IMR-90 (cell line): ENCODE data around the gene P2RY2. TPM values are rescaled to one million over a fixed set of nuclear protein-coding genes. Genes with fewer than 3 reads are reported as not detected.

Experiments
- ATAC-seq: fragments of 200-7000 bp; cut with Tn5 transposase; 2 replicates; pipeline ENCODE4 v1.9.1; 2020; ENCODE audit warnings: low read depth, mild to moderate bottlenecking, moderate library complexity
- BruUV-seq: library from RNA; stranded (reverse); fragments of 400-500 nt; replicated peaks from 2 replicates; lab custom pipeline; 2021; lab: Mats Ljungman, UMichigan
- CTCF ChIA-PET: fragments of 300-600 bp; formaldehyde crosslinking; extraction: SDS; loops from one replicate; lab custom pipeline; 2021; ENCODE audit warnings: antibody characterized with exemption; lab: Yijun Ruan, JAX
- POLR2A ChIA-PET: fragments of 300-600 bp; sonication (Branson Sonifier 250); formaldehyde crosslinking; loops from one replicate; lab custom pipeline; 2022; ENCODE audit warnings: antibody characterized with exemption; ENCODE audit not compliant: unreplicated experiment; lab: Charles Lee
- DNase-seq: peaks from one replicate; pipeline ENCODE4 v3.0.0; 2013
- H2AFZ ChIP-seq: replicated peaks from 2 replicates; pipeline ENCODE3; 2013; ENCODE audit warnings: low read length, mild to moderate bottlenecking; ENCODE audit not compliant: poor library complexity
- H2AK5ac ChIP-seq: 2 replicates; pipeline ENCODE4 v1.6.1; 2013; ENCODE audit warnings: low read depth, low read length, inconsistent platforms
- H2AK9ac ChIP-seq: replicated peaks from 2 replicates; pipeline ENCODE3; 2013; ENCODE audit warnings: mild to moderate bottlenecking, low read depth, low read length, moderate library complexity; ENCODE audit not compliant: poor library complexity
- H2BK120ac ChIP-seq: 2 replicates; pipeline ENCODE4 v1.6.1; 2013; ENCODE audit warnings: low read depth, low read length, inconsistent platforms
- H2BK15ac ChIP-seq: 3 replicates; pipeline ENCODE4 v1.6.1; 2013; ENCODE audit warnings: low read depth, low read length, inconsistent platforms
- H2BK20ac ChIP-seq: 2 replicates; pipeline ENCODE4 v1.6.1; 2013; ENCODE audit warnings: low read depth, mild to moderate bottlenecking, inconsistent platforms, low read length, moderate library complexity
- H2BK5ac ChIP-seq: 2 replicates; pipeline ENCODE4 v1.6.1; 2013; ENCODE audit warnings: mild to moderate bottlenecking, low read depth, low read length, inconsistent platforms; ENCODE audit not compliant: poor library complexity, severe bottlenecking
- H3K14ac ChIP-seq: replicated peaks from 2 replicates; pipeline ENCODE4 v1.6.1; 2013; ENCODE audit warnings: low read depth, low read length, inconsistent platforms
- H3K18ac ChIP-seq: 2 replicates; pipeline ENCODE4 v1.6.1; 2013; ENCODE audit warnings: low read depth, low read length, control low read depth
- H3K23ac ChIP-seq: 2 replicates; pipeline ENCODE4 v1.6.1; 2013; ENCODE audit warnings: low read depth, low read length, inconsistent platforms
- H3K27ac ChIP-seq: 2 replicates; pipeline ENCODE4 v1.5.1; 2013; ENCODE audit warnings: mild to moderate bottlenecking, control low read depth, low read length; ENCODE audit not compliant: insufficient read depth
- H3K27me3 ChIP-seq: 2 replicates; pipeline ENCODE4 v1.6.1; 2013; ENCODE audit warnings: low read length; ENCODE audit not compliant: control insufficient read depth, insufficient read depth
- H3K36me3 ChIP-seq: 2 replicates; pipeline ENCODE4 v1.6.1; 2013; ENCODE audit warnings: low read length, mixed read lengths; ENCODE audit not compliant: control insufficient read depth, insufficient read depth
- H3K4ac ChIP-seq: 2 replicates; pipeline ENCODE4 v1.6.1; 2013; ENCODE audit warnings: low read depth, low read length, inconsistent platforms
- H3K4me1 ChIP-seq: 2 replicates; pipeline ENCODE4 v1.6.1; 2013; ENCODE audit warnings: low read length, mixed read lengths; ENCODE audit not compliant: control insufficient read depth, insufficient read depth
- H3K4me2 ChIP-seq: 2 replicates; pipeline ENCODE4 v1.6.1; 2013; ENCODE audit warnings: low read depth, mild to moderate bottlenecking, control low read depth, low read length, moderate library complexity
- H3K4me3 ChIP-seq: 2 replicates; pipeline ENCODE4 v1.5.1; 2013; ENCODE audit warnings: low read depth, mild to moderate bottlenecking, control low read depth, low read length, moderate library complexity; ENCODE audit not compliant: insufficient read depth
- H3K56ac ChIP-seq: 2 replicates; pipeline ENCODE4 v1.6.1; 2013; ENCODE audit warnings: low read length, inconsistent platforms; ENCODE audit not compliant: insufficient read depth; ENCODE audit errors: extremely low read depth
- H3K79me1 ChIP-seq, 2 experiments: 2 replicates each; pipeline ENCODE4 v1.6.1; 2013; ENCODE audit warnings: low read length in 2 of 2, inconsistent platforms in 1 of 2, low read depth in 1 of 2
- H3K9ac ChIP-seq: 2 replicates; pipeline ENCODE4 v1.6.1; 2013; ENCODE audit warnings: low read depth, low read length, control low read depth
- H3K9me1 ChIP-seq: 2 replicates; pipeline ENCODE4 v1.6.1; 2013; ENCODE audit warnings: low read length, inconsistent platforms; ENCODE audit not compliant: insufficient read depth
- H3K9me3 ChIP-seq: 2 replicates; pipeline ENCODE4 v1.6.1; 2013; ENCODE audit warnings: low read length; ENCODE audit not compliant: control insufficient read depth, insufficient read depth
- H4K20me1 ChIP-seq: 2 replicates; pipeline ENCODE4 v1.6.1; 2013; ENCODE audit warnings: low read length, inconsistent platforms; ENCODE audit not compliant: insufficient read depth
- H4K5ac ChIP-seq: 2 replicates; pipeline ENCODE4 v1.6.1; 2013; ENCODE audit warnings: mild to moderate bottlenecking, low read depth, low read length, control low read depth
- H4K8ac ChIP-seq, 2 experiments: 2 replicates each; pipeline ENCODE4 v1.6.1; 2013; ENCODE audit warnings: low read depth in 2 of 2, low read length in 2 of 2, control low read depth in 1 of 2, inconsistent platforms in 1 of 2
- H4K91ac ChIP-seq: 2 replicates; pipeline ENCODE4 v1.6.1; 2013; ENCODE audit warnings: low read depth, low read length, inconsistent platforms; ENCODE audit not compliant: insufficient read depth
- BHLHE40 ChIP-seq: fragments of 150-350 bp; IDR thresholded peaks from 2 replicates; pipeline ENCODE4 v1.6.1; 2016; ENCODE audit warnings: mild to moderate bottlenecking, low read depth, low read length
- CEBPB ChIP-seq: IDR thresholded peaks from 2 replicates; pipeline ENCODE4 v1.6.1; 2012; ENCODE audit warnings: low read depth, low read length, improper control_type of control experiment
- CHD1 ChIP-seq: IDR thresholded peaks from 2 replicates; pipeline ENCODE4 v1.6.1; 2012; ENCODE audit warnings: low read depth, low read length, improper control_type of control experiment
- CTCF ChIP-seq: conservative IDR thresholded peaks from 2 replicates; pipeline ENCODE4 v1.5.1; 2012; ENCODE audit warnings: mild to moderate bottlenecking, low read depth, low read length, improper control_type of control experiment
- MAFK ChIP-seq: IDR thresholded peaks from 2 replicates; pipeline ENCODE4 v1.6.1; 2012; ENCODE audit warnings: low read depth, low read length, improper control_type of control experiment
- MAZ ChIP-seq: IDR thresholded peaks from 2 replicates; pipeline ENCODE4 v1.6.1; 2012; ENCODE audit warnings: low read depth, mild to moderate bottlenecking, low read length, improper control_type of control experiment, moderate library complexity, borderline replicate concordance
- RAD21 ChIP-seq: IDR thresholded peaks from 2 replicates; pipeline ENCODE4 v1.6.1; 2012; ENCODE audit warnings: low read length, improper control_type of control experiment
- SMC3 ChIP-seq: fragments of 150-350 bp; IDR thresholded peaks from 2 replicates; pipeline ENCODE4 v1.6.1; 2016; ENCODE audit warnings: low read depth, mild to moderate bottlenecking, antibody characterized with exemption, low read length, moderate library complexity
- WGBS, 2 experiments: methylation state at CpG; one replicate each; pipeline versions ENCODE4 v1.1.5 to v1.1.7; 2013; ENCODE audit warnings: missing lambda C conversion rate in 2 of 2; ENCODE audit not compliant: insufficient read length in 1 of 2; ENCODE audit errors: extremely low coverage in 2 of 2; 5-methylcytosine and 5-hydroxymethylcytosine counted together
- dilution Hi-C: fragments of 300-500 bp; cut with HindIII; formaldehyde crosslinking; loops from one replicate; pipeline ENCODE4 v1.14.3; 2018; ENCODE audit warnings: low sequenced_read_pairs; ENCODE audit not compliant: unreplicated experiment
- in situ Hi-C: fragments of 300-500 bp; cut with MboI; formaldehyde crosslinking; loops from 3 replicates; pipeline ENCODE4 v1.14.3; 2019; ENCODE audit warnings: low sequenced_read_pairs, inconsistent platforms, mixed read lengths
- intact Hi-C: fragments of 100-400 bp; cut with micrococcal nuclease; formaldehyde crosslinking; loops from 2 replicates; pipeline ENCODE4 v1.10.0; 2022
- polyA plus RNA-seq, 3 experiments: library from polyadenylated mRNA; depleted of rRNA; stranded (reverse); fragments of >200 nt; gene quantifications; 2 replicates each; pipeline ENCODE4 v1.2.3, GENCODE V29; 2012; ENCODE audit warnings: low replicate concordance in 1 of 3
- total RNA-seq: library from RNA; depleted of rRNA; stranded (reverse); fragments of >200 nt; gene quantifications from 2 replicates; pipeline ENCODE4 v1.2.3, GENCODE V29; 2012

P2RY2 gene
- total and polyA plus RNA-seq, 2 of the 4 experiments (the other 2 are of a cell fraction), result not detected

- no peaks in the 10 kb centered on the region for H3K4me1 ChIP-seq
Observed at GRCh38 chr11:73192272-73192671, 25.8 kb upstream of the P2RY2 start.

More at GRCh38 chr11:73192272-73192671, 25.8 kb upstream of the P2RY2 start:
- no peak overlapping the region for H3K4me3 ChIP-seq
- in situ Hi-C loops, result no loop called here
- H3K23ac ChIP-seq, result no peak overlapping the region
- H4K91ac ChIP-seq, result no peak overlapping the region
- TF ChIP-seq BHLHE40 (no peak), CEBPB (no peak), CHD1 (no peak), MAZ (no peak), SMC3 (no peak), MAFK (no peak), CTCF (no peak), RAD21 (no peak)
- dilution Hi-C loops, result no loop called here
- H2BK5ac ChIP-seq, result no peak overlapping the region
- H2BK20ac ChIP-seq, result no peak overlapping the region
- H3K56ac ChIP-seq, result no peak overlapping the region
- no TSS peak for BruUV-seq
- H3K4ac ChIP-seq, result no peak overlapping the region
- DNase-seq (no peak), ATAC-seq (no peak)
- no CpG with 5 or more reads among the region's 1 CpG for WGBS, 2 experiments
- no peak overlapping the region for H2BK120ac ChIP-seq
- H3K36me3 ChIP-seq, result no peaks in the 10 kb centered on the region
- POLR2A ChIA-PET, result no interaction called here
- H2AFZ ChIP-seq, result no peak overlapping the region
- no peaks in the 10 kb centered on the region for H3K9me3 ChIP-seq
- no peak overlapping the region for H2AK9ac ChIP-seq
- H3K18ac ChIP-seq, result no peak overlapping the region
- no peak overlapping the region for H3K9ac ChIP-seq
- no peak overlapping the region for H2AK5ac ChIP-seq
- H3K9me1 ChIP-seq, result no peaks in the 10 kb centered on the region; the same call in 1 of the 2 replicates
- no peak overlapping the region for H3K14ac ChIP-seq
- H3K27ac ChIP-seq, result no peak overlapping the region
- no peak overlapping the region for H2BK15ac ChIP-seq
- CTCF ChIA-PET, result interaction anchor here (0.9 kb wide), 1 partner anchor 12 kb away, joined by 3 read pairs; no protein-coding TSS in a partner anchor
- intact Hi-C loops, result no loop called here
- no peak overlapping the region for H4K5ac ChIP-seq
- H3K4me2 ChIP-seq, result no peak overlapping the region
- H4K20me1 ChIP-seq, result no peaks in the 10 kb centered on the region
- peaks cover 11% of the 10 kb centered on the region; the same call in 1 of the 2 replicates for H3K27me3 ChIP-seq
- no peak overlapping the region for H4K8ac ChIP-seq
- H3K79me1 ChIP-seq, result no peaks in the 10 kb centered on the region
